GM12873 (cell line): ENCODE results near the gene ARHGEF4.

ENCODE experiments used
- CTCF ChIP-seq: IDR thresholded peaks from 2 replicates; pipeline ENCODE4 v1.5.1; 2012; ENCODE audit warnings: low read depth, mild to moderate bottlenecking, moderate library complexity, low read length, control low read depth; ENCODE audit not compliant: insufficient read depth; ENCODE audit errors: missing control alignments

The ARHGEF4 gene

GRCh38 chr2:131077182-131077846 is 240.6 kb downstream of the ARHGEF4 start:
- no peak for TF ChIP-seq CTCF

DNA sequence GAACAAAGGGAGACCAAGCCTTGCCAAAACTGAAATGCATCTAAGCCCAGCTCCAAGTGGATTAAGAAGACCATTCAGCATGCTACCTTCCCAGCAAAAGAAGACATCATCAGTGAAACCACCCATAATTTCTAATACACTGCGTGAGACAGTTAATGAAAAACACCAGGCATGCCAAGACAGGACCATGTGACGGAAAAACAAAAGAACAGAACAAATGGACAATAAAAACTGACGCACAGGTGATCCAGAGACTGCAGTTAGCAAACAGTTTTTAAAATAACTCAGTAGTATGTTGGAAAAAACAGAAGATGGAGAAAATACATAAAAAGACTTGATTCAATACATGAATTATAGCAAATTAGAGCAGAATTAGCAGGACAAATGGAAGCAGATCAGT is 241.3 kb downstream of the ARHGEF4 start:
- no peak for TF ChIP-seq CTCF

DNA sequence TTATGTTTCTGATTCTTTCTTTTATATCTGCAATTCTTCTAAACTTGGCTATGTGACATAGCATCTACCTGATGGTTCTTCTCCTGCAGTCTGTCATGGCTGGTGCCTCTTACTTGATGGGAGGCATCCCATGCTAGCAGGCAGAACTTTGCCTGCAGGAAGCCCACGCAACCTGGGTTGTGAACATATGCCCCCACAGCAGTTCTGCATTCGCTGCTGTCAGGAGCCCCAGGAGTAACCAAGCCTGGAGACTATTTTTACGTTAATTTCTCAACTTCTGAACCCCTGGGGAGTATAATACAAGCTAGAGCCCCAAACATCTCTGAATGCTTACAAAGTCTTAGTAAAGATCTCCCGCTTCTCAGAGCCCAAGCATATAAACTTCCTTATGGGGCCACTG is 244.5 kb downstream of the ARHGEF4 start:
- TF ChIP-seq CTCF = no peak

- TF ChIP-seq CTCF = no peak
Observed at GRCh38 chr2:131085646-131086045, 248.9 kb downstream of the ARHGEF4 start.

DNA sequence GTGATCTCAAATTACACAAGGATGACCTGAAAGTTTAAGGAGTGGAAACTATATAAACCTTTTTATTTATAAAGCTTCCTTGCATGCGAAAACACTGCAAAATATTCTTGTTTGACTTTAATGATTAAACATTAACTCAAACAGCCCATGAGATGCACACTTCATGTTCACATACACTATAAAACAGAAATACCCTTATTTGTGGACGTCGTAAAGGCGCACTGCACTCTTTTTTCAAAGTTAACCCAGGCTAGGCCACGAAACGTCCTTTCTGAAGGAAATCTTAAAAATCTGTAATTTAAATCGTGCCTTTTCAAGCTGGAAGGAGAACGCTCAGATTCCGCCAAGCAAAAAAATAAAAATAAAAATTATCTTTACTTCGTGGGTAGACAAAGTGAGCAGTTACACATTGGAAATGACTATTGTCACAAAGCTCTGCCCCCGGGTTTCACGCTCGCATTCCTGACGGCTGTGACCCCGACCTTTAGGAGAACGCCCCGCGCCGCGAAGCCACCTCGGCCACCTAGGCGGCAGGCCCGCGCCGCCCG is 255.8 kb downstream of the ARHGEF4 start:
- no peak for TF ChIP-seq CTCF

- no peak for TF ChIP-seq CTCF
Observed at GRCh38 chr2:131093006-131093695, 256.4 kb downstream of the ARHGEF4 start, which contains the start of gene FAM168B. Gene FAM168B, minus strand, starts transcription at chr2:131093460. Its CDS starts 10,814 bp downstream, at chr2:131082646.

DNA sequence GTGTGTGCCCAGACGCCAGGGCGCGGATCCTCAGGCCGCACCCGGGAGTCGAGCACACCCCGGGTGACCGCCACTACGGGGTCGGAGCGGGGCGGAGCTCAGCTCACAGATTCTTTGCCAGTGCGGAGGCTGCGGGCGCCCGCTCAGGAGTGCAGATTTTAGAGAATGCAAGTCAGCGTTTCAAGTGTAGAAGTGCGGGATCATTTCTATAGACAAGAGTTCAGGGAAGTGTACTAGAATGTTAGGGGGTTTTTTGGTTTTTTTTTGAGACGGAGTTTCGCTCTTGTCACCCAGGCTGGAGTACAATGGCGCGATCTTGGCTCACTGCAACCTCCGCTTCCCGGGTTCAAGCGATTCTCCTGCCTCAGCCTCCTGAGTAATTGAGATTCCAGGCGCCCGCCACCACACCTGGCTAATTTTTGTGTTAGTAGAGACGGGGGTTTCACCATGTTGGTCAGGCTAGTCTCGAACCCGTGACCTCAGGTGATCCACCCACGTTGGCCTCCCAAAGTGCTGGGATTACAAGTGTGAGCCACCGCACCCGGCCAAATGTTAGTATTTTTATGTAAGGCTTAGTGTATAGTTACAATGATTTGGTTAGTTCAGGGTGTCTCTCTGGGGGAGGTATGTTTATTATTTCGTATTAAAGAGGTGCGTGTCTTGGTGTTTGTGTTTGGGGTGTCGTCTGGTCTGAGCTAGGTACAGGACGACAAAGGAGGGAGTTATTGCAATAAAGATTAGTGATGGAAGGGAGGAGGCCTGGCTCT is 257.2 kb downstream of the ARHGEF4 start:
- no peak for TF ChIP-seq CTCF
